ENCODE data around the gene HGFAC.
"Not testable (repeated sequence)": the region's sequence is repeated elsewhere in the genome, so short reads cannot be mapped to it uniquely, and the experiment has no call there.

The HGFAC gene

GRCh38 chr4:3411190-3411589, 30.6 kb upstream of the HGFAC start:
- not testable (repeated sequence) for DNase-seq (ENCODE audit: low read depth in 2 of 2)

- DNase-seq (ENCODE audit: low read depth in 2 of 2), result no peak
Observed at GRCh38 chr4:3411676-3412075, 30.1 kb upstream of the HGFAC start.

GRCh38 chr4:3412257-3413020, 29.3 kb upstream of the HGFAC start:
- no peak for DNase-seq (ENCODE audit: low read depth in 2 of 2)

- DNase-seq (ENCODE audit: low read depth in 2 of 2), result no peak
Observed at GRCh38 chr4:3413217-3413671, 28.5 kb upstream of the HGFAC start.

- DNase-seq (ENCODE audit: low read depth in 2 of 2), result no peak
Observed at GRCh38 chr4:3413675-3414420, 27.9 kb upstream of the HGFAC start.

- DNase-seq (ENCODE audit: low read depth in 2 of 2), result no peak
Observed at GRCh38 chr4:3414421-3415279, 27.1 kb upstream of the HGFAC start.

- DNase-seq (ENCODE audit: low read depth in 2 of 2), result no peak
Observed at GRCh38 chr4:3415471-3416141, 26.2 kb upstream of the HGFAC start.

GRCh38 chr4:3416270-3416669, 25.5 kb upstream of the HGFAC start:
- no peak for DNase-seq (ENCODE audit: low read depth in 2 of 2)

GRCh38 chr4:3416821-3417221, 24.9 kb upstream of the HGFAC start:
- no peak for DNase-seq (ENCODE audit: low read depth in 2 of 2)

- DNase-seq (ENCODE audit: low read depth in 2 of 2), result no peak
Observed at GRCh38 chr4:3417448-3417847, 24.3 kb upstream of the HGFAC start.

- DNase-seq (ENCODE audit: low read depth in 2 of 2), result no peak
Observed at GRCh38 chr4:3418029-3418762, 23.6 kb upstream of the HGFAC start.

- DNase-seq (ENCODE audit: low read depth in 2 of 2), result no peak
Observed at GRCh38 chr4:3419836-3420605, 21.7 kb upstream of the HGFAC start.

- no peak for DNase-seq (ENCODE audit: low read depth in 2 of 2)
Observed at GRCh38 chr4:3420606-3420955, 21.2 kb upstream of the HGFAC start.

GRCh38 chr4:3420956-3421355, 20.8 kb upstream of the HGFAC start:
- DNase-seq (ENCODE audit: low read depth in 2 of 2), result no peak

- no peak for DNase-seq (ENCODE audit: low read depth in 2 of 2)
Observed at GRCh38 chr4:3421470-3421869, 20.3 kb upstream of the HGFAC start.

- no peak for DNase-seq (ENCODE audit: low read depth in 2 of 2)
Observed at GRCh38 chr4:3422241-3422801, 19.4 kb upstream of the HGFAC start.

GRCh38 chr4:3422808-3423297, 18.9 kb upstream of the HGFAC start:
- no peak for DNase-seq (ENCODE audit: low read depth in 2 of 2)

- no peak for DNase-seq (ENCODE audit: low read depth in 2 of 2)
Observed at GRCh38 chr4:3423406-3423805, 18.4 kb upstream of the HGFAC start.

GRCh38 chr4:3423952-3424351, 17.8 kb upstream of the HGFAC start:
- DNase-seq (ENCODE audit: low read depth in 2 of 2), result no peak
